ENCODE data around the gene NLRP1.

NLRP1 gene

GRCh38 chr17:5513628-5514027 is 70.7 kb downstream of the NLRP1 start:
- peak in 2 of 5 experiments; percentile 34 to 84 for DNase-seq

- no peak for DNase-seq
These were observed 72.7 kb downstream of the NLRP1 start for GRCh38 chr17:5511401-5512225.

GRCh38 chr17:5510771-5511170 is 73.5 kb downstream of the NLRP1 start:
- DNase-seq: no peak

- DNase-seq: no peak
These were observed 74.8 kb downstream of the NLRP1 start for GRCh38 chr17:5509482-5509881.

- no peak for DNase-seq
These were observed 75.5 kb downstream of the NLRP1 start for GRCh38 chr17:5508810-5509209.

GRCh38 chr17:5506307-5506706 is 78.0 kb downstream of the NLRP1 start:
- no peak for DNase-seq

GRCh38 chr17:5502552-5502951 is 81.8 kb downstream of the NLRP1 start:
- no peak for DNase-seq

GRCh38 chr17:5501685-5502084 is 82.6 kb downstream of the NLRP1 start:
- no peak for DNase-seq

GRCh38 chr17:5500589-5501391 is 83.5 kb downstream of the NLRP1 start:
- peak; percentile 44 to 84 (median 62) for DNase-seq

GRCh38 chr17:5500247-5500588 is 84.1 kb downstream of the NLRP1 start:
- no peak for DNase-seq

GRCh38 chr17:5499476-5500231 is 84.7 kb downstream of the NLRP1 start:
- no peak for DNase-seq

GRCh38 chr17:5492970-5493369 is 91.3 kb downstream of the NLRP1 start:
- no peak for DNase-seq

- DNase-seq: no peak
These were observed 95.6 kb downstream of the NLRP1 start for GRCh38 chr17:5488752-5489151.

GRCh38 chr17:5486206-5487124 is 97.8 kb downstream of the NLRP1 start, which contains the start of gene MIS12:
Gene MIS12 (plus strand): TSS chr17:5486566. CDS start chr17:5488863, 2,297 bp downstream.
- DNase-seq: peak; percentile 93 to 100 (median 98)

GRCh38 chr17:5485270-5486205 is 98.8 kb downstream of the NLRP1 start, which contains the start of gene DERL2:
Gene DERL2 (minus strand): TSS chr17:5486178. CDS start chr17:5486161, 17 bp downstream.
- DNase-seq: no peak

- no peak for DNase-seq
These were observed 102.9 kb downstream of the NLRP1 start for GRCh38 chr17:5481451-5481850.

- no peak for DNase-seq
These were observed 103.3 kb downstream of the NLRP1 start for GRCh38 chr17:5480962-5481361.

GRCh38 chr17:5478992-5479391 is 105.3 kb downstream of the NLRP1 start:
- DNase-seq: no peak

- DNase-seq: no peak
These were observed 110.4 kb downstream of the NLRP1 start for GRCh38 chr17:5473906-5474305.

- DNase-seq: no peak
These were observed 111.8 kb downstream of the NLRP1 start for GRCh38 chr17:5472511-5472910.

- peak in 1 of 5 experiments; percentile 6 for DNase-seq
These were observed 116.2 kb downstream of the NLRP1 start for GRCh38 chr17:5468075-5468473.
